Esophagus (tissue), 2 donors: ENCODE data around the gene WDFY3. TPM values are rescaled to one million over a fixed set of nuclear protein-coding genes. Genes with fewer than 3 reads are reported as not detected.
"Not testable (repeated sequence)": the region's sequence is repeated elsewhere in the genome, so short reads cannot be mapped to it uniquely, and the experiment has no call there.

ENCODE experiments used
- H3K27ac ChIP-seq, 2 donors: one replicate each; pipeline ENCODE4 v1.5.1; 2013; ENCODE audit warnings: low read depth in 2 of 2, mild to moderate bottlenecking in 2 of 2, inconsistent platforms in 1 of 2, low read length in 1 of 2, moderate library complexity in 1 of 2
- H3K27me3 ChIP-seq, 2 donors: one replicate each; pipeline ENCODE4 v1.6.1; 2013; ENCODE audit warnings: low read length in 2 of 2, control low read depth in 1 of 2, mild to moderate bottlenecking in 1 of 2; ENCODE audit not compliant: insufficient read depth in 2 of 2, control insufficient read depth in 1 of 2
- H3K36me3 ChIP-seq, 2 donors: one replicate each; pipeline ENCODE4 v1.6.1; 2013; ENCODE audit warnings: low read length in 1 of 2; ENCODE audit not compliant: control insufficient read depth in 2 of 2, insufficient read depth in 2 of 2
- H3K4me1 ChIP-seq, 2 donors: one replicate each; pipeline ENCODE4 v1.6.1; 2013; ENCODE audit warnings: low read length in 1 of 2; ENCODE audit not compliant: control insufficient read depth in 2 of 2, insufficient read depth in 2 of 2
- H3K4me3 ChIP-seq, 2 donors: one replicate each; pipeline ENCODE4 v1.5.1; 2013; ENCODE audit warnings: low read length in 2 of 2, mild to moderate bottlenecking in 2 of 2, low read depth in 1 of 2, moderate library complexity in 1 of 2
- H3K9me3 ChIP-seq, 2 donors: one replicate each; pipeline ENCODE4 v1.6.1; 2013; ENCODE audit warnings: mild to moderate bottlenecking in 2 of 2, low read depth in 1 of 2, low read length in 1 of 2, moderate library complexity in 1 of 2; ENCODE audit not compliant: control insufficient read depth in 2 of 2, insufficient read depth in 1 of 2
- WGBS, 2 donors: extraction: QIAGEN DNeasy Blood & Tissue Kit; methylation state at CpG; one replicate each; pipeline ENCODE4 v1.1.7; 2013; 5-methylcytosine and 5-hydroxymethylcytosine counted together
- polyA plus RNA-seq, 2 donors: library from polyadenylated mRNA; stranded (reverse); fragments of 200-250 nt; gene quantifications; one replicate each; pipeline ENCODE4 v1.2.3, GENCODE V29; 2013
- donor health status: healthy with polysubstance abuse.
- donor health status: Bipolar disorder and iron deficiency.

Gene WDFY3
- polyA plus RNA-seq, 2 donors: 9.4 to 10.8 TPM

GRCh38 chr4:84821064-84821463, 145.4 kb downstream of the WDFY3 start:
- H3K36me3 ChIP-seq: peaks cover 0 to 2% of the 10 kb centered on the region in 2 donors
- no peaks in the 10 kb centered on the region for H3K9me3 ChIP-seq
- H3K27me3 ChIP-seq: no peaks in the 10 kb centered on the region
- H3K4me1 ChIP-seq: no peaks in the 10 kb centered on the region
- H3K4me3 ChIP-seq: no peak overlapping the region
- WGBS, 2 donors: 80 to 97% methylated on average over 1 of the region's 1 CpG
- no peak overlapping the region for H3K27ac ChIP-seq

GRCh38 chr4:84814094-84814750, 152.3 kb downstream of the WDFY3 start:
- Histone ChIP-seq H3K36me3 (peaks cover 0 to 4% of the 10 kb centered on the region in 2 donors), H3K9me3 (no peaks in the 10 kb centered on the region), H3K4me3 (no peak overlapping the region), H3K4me1 (no peaks in the 10 kb centered on the region), H3K27me3 (no peaks in the 10 kb centered on the region), H3K27ac (no peak overlapping the region)
- WGBS, 2 donors: 82 to 83% methylated on average over 5 of the region's 5 CpGs

DNA sequence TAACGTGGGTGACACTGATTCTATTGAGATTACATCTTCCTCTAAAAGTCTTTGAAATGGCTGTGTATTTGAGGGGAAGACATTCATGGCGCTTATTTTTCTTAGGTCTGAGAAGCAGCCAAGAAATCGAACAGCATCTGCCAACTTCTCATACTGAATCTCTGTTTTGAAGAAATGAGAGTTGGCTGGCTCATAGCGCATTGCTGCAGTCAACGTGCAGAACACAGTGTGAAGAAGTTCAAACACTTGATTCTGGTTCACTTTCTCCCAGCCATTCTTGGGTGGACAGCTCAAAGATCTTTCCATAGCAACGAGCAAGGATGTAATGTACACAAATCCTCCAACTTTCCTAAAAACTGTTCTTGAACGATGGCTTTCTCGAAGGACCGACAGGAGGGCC, 156.5 kb downstream of the WDFY3 start:
- WGBS, 2 donors: 73 to 77% methylated on average over 9 of the region's 9 CpGs
- Histone ChIP-seq H3K4me3 (no peak overlapping the region), H3K9me3 (no peaks in the 10 kb centered on the region), H3K4me1 (no peaks in the 10 kb centered on the region), H3K27ac (no peak overlapping the region), H3K36me3 (peaks cover 0 to 2% of the 10 kb centered on the region in 2 donors), H3K27me3 (no peaks in the 10 kb centered on the region)

- 80 to 82% methylated on average over 2 of the region's 2 CpGs for WGBS, 2 donors
- no peaks in the 10 kb centered on the region for H3K27me3 ChIP-seq
These were observed 158.2 kb downstream of the WDFY3 start for GRCh38 chr4:84808332-84808731.

DNA sequence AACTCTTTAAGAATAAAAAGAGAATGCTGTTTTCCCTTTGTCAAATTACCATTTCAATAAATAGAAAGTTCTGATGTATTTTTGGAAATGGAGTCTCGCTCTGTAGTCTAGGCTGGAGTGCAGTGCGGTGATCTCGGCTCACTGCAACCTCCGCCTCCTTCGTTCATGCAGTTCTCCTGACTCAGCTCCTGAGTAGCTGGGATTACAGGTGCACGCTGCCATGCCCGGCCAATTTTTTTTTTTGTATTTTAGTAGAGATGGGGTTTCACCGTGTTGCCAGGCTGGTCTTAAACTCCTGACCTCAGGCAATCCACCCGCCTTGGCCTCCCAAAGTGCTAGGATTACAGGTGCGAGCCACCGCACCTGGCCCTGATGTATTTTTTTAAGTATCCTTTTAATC, 159.9 kb downstream of the WDFY3 start:
- not testable (repeated sequence) for H3K27ac ChIP-seq, H3K36me3 ChIP-seq, H3K4me1 ChIP-seq, H3K9me3 ChIP-seq, H3K27me3 ChIP-seq, H3K4me3 ChIP-seq
- 93 to 97% methylated on average over 11 of the region's 11 CpGs for WGBS, 2 donors

More at GRCh38 chr4:84808332-84808731, 158.2 kb downstream of the WDFY3 start:
- Histone ChIP-seq H3K9me3 (no peaks in the 10 kb centered on the region), H3K4me3 (no peak overlapping the region), H3K27ac (no peak overlapping the region), H3K4me1 (no peaks in the 10 kb centered on the region), H3K36me3 (peaks cover 0 to 2% of the 10 kb centered on the region in 2 donors)

DNA sequence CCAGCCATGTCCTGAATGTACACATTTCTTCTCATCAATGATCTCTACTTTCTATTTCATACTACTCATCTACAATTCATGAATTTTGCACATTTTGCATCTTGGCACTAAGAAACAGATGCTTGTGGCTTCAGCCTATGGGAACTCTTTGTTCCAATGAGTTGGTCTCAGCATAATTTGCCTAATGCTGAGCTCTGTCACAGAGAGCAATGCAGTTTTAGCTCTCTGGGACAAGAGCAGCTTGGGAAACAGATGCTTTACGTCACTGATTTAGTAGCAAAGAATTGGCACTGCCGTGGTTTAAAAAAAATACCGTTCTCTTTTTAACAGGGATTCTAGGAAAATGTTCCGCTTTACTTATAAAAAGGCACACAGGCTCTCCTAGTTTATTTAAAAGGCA, 162.4 kb downstream of the WDFY3 start:
- H3K36me3 ChIP-seq: peaks cover 0 to 2% of the 10 kb centered on the region in 2 donors
- 75% methylated on average over 4 of the region's 4 CpGs for WGBS, 2 donors
- H3K27me3 ChIP-seq: no peaks in the 10 kb centered on the region
- H3K4me3 ChIP-seq: no peak overlapping the region
- no peaks in the 10 kb centered on the region for H3K9me3 ChIP-seq
- no peak overlapping the region for H3K27ac ChIP-seq
- no peaks in the 10 kb centered on the region for H3K4me1 ChIP-seq

- H3K27me3 ChIP-seq: no peaks in the 10 kb centered on the region
- no peaks in the 10 kb centered on the region for H3K9me3 ChIP-seq
- H3K4me3 ChIP-seq: no peak overlapping the region
- 81% methylated on average over 1 of the region's 1 CpG for WGBS, 2 donors
- peaks cover 0 to 2% of the 10 kb centered on the region in 2 donors for H3K36me3 ChIP-seq
- H3K27ac ChIP-seq: no peak overlapping the region
- H3K4me1 ChIP-seq: no peaks in the 10 kb centered on the region
These were observed 162.8 kb downstream of the WDFY3 start for GRCh38 chr4:84803720-84804119.

DNA sequence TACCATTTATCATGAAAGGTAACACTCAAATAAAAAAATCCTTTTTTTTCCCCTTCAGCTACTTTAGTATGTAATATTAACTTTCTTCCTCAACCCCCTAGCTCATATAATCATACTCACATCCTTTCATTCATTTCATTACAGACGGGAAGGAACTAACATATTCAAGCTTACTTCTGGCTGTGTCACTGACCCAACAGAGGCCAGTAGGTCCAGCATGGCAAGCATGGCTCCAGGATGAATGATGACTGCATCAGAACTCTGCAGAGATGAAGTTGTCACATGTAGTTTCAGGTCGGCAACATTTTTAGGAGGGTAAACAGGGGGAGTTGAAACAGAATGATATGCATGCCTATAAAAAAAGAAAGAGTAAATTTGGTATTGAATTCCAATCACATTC, 163.4 kb downstream of the WDFY3 start:
- WGBS, 2 donors: 86 to 89% methylated on average over 2 of the region's 2 CpGs
- Histone ChIP-seq H3K9me3 (no peaks in the 10 kb centered on the region), H3K27me3 (no peaks in the 10 kb centered on the region), H3K4me1 (no peaks in the 10 kb centered on the region), H3K27ac (no peak overlapping the region), H3K36me3 (peaks cover 0 to 2% of the 10 kb centered on the region in 2 donors), H3K4me3 (no peak overlapping the region)

DNA sequence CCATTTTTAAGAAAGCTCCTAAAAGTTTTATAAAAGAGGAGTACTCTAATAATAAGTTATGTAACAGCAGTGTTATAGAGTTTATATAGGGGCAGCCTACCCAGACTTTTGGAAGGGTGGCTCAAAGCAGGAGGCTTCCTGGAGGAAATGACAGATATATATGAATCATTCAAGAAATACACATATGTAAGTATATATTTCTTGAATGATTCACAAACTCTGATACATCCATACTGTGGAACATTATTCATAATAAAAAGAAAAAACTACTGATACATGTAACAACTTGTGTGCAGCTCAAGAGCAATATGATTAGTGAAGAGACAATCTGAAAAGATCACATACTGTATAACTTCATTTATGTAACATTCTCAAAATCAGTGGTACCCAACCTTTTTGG, 166.2 kb downstream of the WDFY3 start:
- H3K9me3 ChIP-seq: no peaks in the 10 kb centered on the region
- H3K4me1 ChIP-seq: no peaks in the 10 kb centered on the region
- H3K36me3 ChIP-seq: peaks cover 0 to 2% of the 10 kb centered on the region in 2 donors
- no peaks in the 10 kb centered on the region for H3K27me3 ChIP-seq
- no peak overlapping the region for H3K27ac ChIP-seq
- H3K4me3 ChIP-seq: no peak overlapping the region

- Histone ChIP-seq H3K4me1 (no peaks in the 10 kb centered on the region), H3K4me3 (no peak overlapping the region), H3K36me3 (peaks cover 0 to 2% of the 10 kb centered on the region in 2 donors), H3K27me3 (no peaks in the 10 kb centered on the region), H3K27ac (no peak overlapping the region), H3K9me3 (no peaks in the 10 kb centered on the region)
- 79 to 80% methylated on average over 3 of the region's 3 CpGs for WGBS, 2 donors
These were observed 167.2 kb downstream of the WDFY3 start for GRCh38 chr4:84799318-84799717.
